Skeletal muscle cell (primary cell): ENCODE results near the gene CYP2A6.
"Not testable (repeated sequence)": the region's sequence is repeated elsewhere in the genome, so short reads cannot be mapped to it uniquely, and the experiment has no call there.

Experiments
- DNase-seq: peaks from one replicate; pipeline ENCODE4 v3.0.0-alpha.2; 2010; ENCODE audit warnings: low read depth
- H3K4me3 ChIP-seq: 2 replicates; pipeline ENCODE4 v1.5.1; 2011; ENCODE audit warnings: low read depth, mild to moderate bottlenecking, control low read depth, low read length, moderate library complexity

The CYP2A6 gene

DNA sequence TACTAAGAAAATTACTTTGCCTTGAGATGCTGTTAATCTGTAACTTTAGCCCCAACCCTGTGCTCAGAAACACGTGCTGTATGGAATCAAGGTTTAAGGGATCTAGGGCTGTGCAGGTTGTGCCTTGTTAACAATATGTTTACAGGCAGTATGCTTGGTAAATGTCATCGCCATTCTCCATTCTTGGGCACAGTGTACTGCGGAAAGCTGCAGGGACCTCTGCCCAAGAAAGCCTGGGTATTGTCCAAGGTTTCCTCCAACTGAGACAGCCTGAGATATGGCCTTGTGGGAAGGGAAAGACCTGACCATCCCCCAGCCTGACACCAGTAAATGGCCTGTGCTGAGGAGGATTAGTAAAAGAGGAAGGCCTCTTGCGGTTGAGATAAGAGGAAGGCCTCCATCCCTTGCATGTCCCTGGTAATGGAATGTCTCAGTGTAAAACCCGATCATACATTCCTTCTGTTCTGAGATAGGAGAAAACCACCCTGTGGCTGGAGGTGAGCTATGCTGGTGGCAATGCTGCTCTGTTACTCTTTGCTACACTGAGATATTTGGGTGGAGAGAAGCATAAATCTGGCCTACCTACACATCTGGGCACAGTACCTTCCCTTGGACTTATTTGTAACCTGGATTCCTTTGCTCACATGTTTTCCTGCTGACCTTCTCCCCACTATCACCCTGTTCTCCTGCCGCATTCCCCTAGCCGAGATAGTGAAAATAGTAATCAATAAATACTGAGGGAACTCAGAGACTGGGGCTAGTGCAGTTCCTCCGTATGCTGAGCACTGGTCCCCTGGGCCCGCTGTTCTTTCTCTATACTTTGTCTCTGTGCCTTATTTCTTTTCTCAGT lies 27.3 kb downstream of the CYP2A6 start:
- H3K4me3 ChIP-seq, DNase-seq: not testable (repeated sequence)

DNA sequence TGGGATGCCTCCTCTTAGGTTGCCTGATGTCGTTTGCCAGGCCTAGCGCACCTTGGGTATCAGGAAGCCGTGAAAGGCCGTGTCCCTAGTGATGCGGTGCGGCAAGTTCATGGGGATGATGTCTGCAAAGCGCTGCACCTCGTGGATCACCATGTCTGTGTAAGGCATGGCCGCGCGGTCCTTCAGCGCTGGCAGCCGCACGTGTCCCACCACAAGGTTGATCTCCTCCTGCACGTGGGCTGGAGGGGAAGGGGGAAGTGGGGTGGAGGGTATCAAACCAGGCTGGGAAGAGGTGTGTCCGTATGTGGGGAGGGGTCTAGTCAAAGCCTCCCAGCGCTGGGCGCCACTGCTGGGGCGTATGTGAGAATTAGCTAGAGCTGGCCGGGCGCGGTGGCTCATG lies 28.1 kb downstream of the CYP2A6 start:
- no peak for DNase-seq
- H3K4me3 ChIP-seq: no peak overlapping the region

- DNase-seq, H3K4me3 ChIP-seq: not testable (repeated sequence)
Observed at GRCh38 chr19:40819479-40820234, 30.6 kb downstream of the CYP2A6 start.

GRCh38 chr19:40818480-40819399 lies 31.5 kb downstream of the CYP2A6 start:
- DNase-seq: not testable (repeated sequence)
- H3K4me3 ChIP-seq: peak overlapping the region; percentile 20

GRCh38 chr19:40815223-40815622 lies 35.0 kb downstream of the CYP2A6 start:
- DNase-seq: no peak
- H3K4me3 ChIP-seq: no peak overlapping the region

- DNase-seq: no peak
- H3K4me3 ChIP-seq: no peak overlapping the region
Observed at GRCh38 chr19:40813182-40813581, 37.1 kb downstream of the CYP2A6 start.

GRCh38 chr19:40812571-40812970 lies 37.7 kb downstream of the CYP2A6 start:
- H3K4me3 ChIP-seq, DNase-seq: not testable (repeated sequence)

DNA sequence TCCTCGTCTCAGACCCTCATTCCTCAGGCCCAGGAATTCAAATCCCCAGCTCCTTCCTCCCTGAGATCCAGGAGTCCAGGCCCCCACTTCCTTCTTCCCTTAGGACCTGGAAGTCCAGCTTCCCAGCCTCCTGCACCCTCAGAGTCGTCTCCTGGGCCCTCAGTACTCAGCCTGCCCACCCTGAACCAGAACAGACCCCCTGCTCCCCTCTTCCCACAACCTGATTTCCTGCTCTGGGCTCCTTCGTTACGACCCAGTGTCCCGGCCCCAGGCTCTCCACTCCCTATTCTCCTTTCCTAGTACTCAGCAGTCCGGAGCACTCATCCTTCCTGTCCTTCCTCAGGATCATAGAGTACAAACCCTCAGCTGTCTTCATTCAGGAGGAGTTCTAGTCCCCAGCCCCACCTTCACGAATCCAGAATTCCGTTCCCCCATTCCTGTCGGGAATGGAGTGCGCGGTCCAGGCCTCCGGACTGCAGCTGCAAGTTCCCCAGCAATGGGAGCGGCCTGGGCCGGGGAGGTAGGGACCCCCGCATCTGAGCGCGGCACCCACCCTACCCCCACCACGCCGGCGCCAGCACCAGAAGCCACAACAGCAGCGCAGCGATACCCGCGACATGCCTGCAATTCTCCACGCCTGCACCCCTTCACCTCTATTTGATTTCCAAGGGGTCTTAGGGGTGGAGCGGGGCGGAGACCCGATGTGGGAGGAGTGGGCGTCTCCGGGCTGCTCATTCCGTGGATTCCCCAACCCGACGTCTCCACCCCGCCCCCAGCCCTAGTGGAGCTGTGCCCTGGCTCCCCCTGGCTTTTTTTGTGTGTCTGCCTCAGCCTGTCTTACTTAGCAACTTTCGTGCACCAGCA lies 38.5 kb downstream of the CYP2A6 start:
- peak overlapping the region; percentile 46 for H3K4me3 ChIP-seq
- no peak for DNase-seq

GRCh38 chr19:40810649-40811408 lies 39.4 kb downstream of the CYP2A6 start:
- DNase-seq: peak; percentile 40
- peak overlapping the region; percentile 46 for H3K4me3 ChIP-seq

- H3K4me3 ChIP-seq: peak overlapping the region; percentile 46
- no peak for DNase-seq
Observed at GRCh38 chr19:40810160-40810559, 40.1 kb downstream of the CYP2A6 start.

DNA sequence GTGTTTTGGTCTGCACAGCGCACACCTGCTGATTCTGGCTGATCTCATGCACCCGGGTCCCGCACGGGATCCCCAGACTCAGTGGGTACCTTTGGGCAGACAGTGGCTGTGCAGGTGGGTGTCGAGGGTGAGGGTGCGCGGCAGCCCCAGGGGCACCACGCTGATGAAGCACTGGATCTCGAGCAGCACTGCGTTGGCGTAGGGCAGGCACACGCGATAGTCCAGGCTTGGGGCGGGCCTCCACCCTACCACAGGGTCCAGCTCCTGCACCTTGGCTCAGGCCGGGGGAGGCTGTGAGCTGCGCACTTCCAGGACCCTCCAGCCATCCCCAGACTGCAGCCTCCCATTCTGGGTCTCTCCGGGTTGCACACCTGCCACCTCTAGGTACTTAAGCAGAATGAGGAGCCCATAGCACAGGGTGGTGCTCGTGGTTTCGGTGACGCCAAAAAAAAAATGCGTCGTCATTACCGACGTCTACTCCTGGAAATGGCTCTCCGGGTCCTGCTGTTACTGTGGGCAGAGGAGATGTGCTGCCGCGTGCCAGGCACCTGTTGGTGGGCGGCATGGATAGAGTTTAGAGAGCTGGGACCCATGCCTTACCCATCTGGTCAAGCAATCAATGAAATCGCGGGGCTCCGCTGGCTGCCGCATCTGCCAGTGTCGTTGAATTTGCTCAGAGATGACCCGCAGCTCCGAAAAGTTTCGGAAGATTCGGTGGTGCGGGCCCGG lies 40.7 kb downstream of the CYP2A6 start:
- no peak overlapping the region for H3K4me3 ChIP-seq

DNA sequence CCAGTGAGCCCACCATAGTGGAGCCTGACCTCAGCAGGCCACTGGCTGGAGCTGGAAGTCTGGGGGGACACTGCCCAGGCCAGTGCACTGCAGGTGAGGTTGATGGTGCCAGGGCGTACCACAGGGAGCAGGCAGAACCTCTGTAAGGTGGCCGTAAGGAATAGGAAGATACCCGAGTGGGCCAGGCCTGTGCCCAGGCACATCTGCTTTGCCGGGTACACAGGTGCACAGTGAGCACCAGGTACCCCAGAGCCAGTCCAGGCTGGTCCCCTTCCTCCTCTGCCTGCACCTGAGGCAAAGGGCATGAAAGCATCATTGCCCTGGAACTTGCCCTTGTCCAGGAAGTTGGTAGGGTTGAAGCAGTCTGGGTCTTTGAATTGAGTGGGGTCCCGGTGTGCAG lies 41.8 kb downstream of the CYP2A6 start:
- DNase-seq: no peak
- H3K4me3 ChIP-seq: no peak overlapping the region

More for the DNA sequence above, 40.7 kb downstream of the CYP2A6 start:
- no peak for DNase-seq

DNA sequence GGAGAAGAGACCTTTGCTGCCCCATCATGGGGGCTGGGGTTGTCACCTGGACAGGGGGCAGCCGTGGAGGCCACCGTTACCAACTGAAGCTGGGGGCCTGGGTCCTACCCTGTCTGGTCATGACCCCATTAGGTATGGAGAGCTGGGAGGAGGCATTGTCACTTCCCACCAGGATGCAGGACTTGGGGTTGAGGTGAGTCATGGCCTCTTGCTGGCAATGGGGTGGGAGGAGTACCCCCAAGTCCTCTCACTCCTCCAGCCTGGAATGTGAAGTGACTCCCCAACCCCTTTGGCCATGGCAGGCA lies 42.3 kb downstream of the CYP2A6 start:
- no peak for DNase-seq
- H3K4me3 ChIP-seq: no peak overlapping the region

- H3K4me3 ChIP-seq: no peak overlapping the region
- DNase-seq: no peak
Observed at GRCh38 chr19:40807147-40808020, 42.9 kb downstream of the CYP2A6 start.

DNA sequence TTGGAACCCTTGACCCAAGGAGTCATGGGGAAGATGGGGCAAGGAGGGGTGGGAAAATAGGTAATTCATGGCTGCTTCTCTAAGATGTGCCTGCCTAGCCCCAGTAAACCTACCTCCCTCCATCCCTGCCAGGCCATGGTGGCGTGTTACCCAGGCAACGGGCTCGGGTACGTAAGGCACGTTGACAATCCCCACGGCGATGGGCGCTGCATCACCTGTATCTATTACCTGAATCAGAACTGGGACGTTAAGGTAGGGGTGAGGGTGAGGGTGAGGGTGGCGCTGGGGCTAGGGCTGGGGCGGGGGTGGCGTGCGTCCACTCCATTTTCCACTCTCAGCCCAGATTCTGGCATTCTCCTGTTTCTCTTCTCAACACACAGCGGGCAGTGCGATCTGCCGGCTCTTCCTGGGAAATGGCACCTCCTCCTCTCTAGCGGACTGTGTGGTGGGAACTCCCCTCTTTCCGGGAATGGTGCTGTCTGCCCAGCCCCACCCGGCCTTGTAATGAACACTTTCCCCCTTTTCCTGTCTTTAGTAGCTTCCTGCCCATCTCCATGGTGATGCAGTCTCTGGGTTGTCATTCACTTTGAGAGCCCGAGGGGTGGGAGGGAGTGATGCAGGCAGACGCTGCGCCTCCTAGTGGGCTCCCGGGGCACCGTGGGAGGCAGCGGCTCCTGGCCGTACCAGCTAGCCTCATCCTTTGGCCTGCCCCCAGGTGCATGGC lies 43.7 kb downstream of the CYP2A6 start:
- DNase-seq: peak; percentile 96
- H3K4me3 ChIP-seq: peak overlapping the region; percentile 5

DNA sequence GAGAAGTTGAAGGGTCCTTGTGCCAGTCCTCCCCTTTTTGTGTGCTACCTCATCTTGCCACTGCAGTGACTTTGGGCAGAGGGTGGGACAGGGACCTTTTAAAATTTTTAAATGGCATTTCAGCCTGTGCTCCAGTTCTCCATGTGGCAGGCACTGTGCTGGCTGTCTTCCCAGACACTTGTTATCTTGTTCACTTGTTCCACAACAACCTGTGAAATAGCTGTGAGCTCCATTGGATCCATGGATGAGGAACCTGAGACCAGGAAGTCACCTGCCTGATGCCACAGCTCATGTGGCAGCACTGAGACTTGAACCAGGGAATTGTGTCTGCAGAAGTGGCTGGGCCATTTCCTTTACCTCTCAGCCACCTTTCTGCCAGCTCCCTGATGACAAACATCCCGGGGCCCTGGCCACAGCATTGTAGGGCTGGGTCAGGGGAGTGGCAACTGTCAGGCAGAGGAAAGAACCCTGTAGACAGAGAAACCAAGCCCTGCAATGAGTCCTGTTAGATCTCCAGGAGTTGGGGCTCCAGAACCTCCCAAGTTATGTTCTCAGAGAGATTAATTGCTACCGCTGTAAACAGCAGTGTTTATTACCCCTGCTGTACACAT lies 44.9 kb downstream of the CYP2A6 start:
- no peak overlapping the region for H3K4me3 ChIP-seq
- no peak for DNase-seq
